HepG2 (cell line): ENCODE results near the gene C9orf50. TPM values are rescaled to one million over a fixed set of nuclear protein-coding genes. Genes with fewer than 3 reads are reported as not detected.

Experiments used
- ADNP ChIP-seq: sonication (generic); formaldehyde crosslinking; IDR thresholded peaks from 2 replicates; pipeline ENCODE4 v1.4.0; 2020; ENCODE audit warnings: missing genetic modification reagents
- BRD4 ChIP-seq: sonication (generic); formaldehyde crosslinking; IDR thresholded peaks from 2 replicates; pipeline ENCODE4 v1.4.0; 2020; ENCODE audit warnings: missing genetic modification reagents
- FLYWCH1 ChIP-seq: sonication (generic); formaldehyde crosslinking; IDR thresholded peaks from 2 replicates; pipeline ENCODE4 v1.8.1; 2023; ENCODE audit warnings: mild to moderate bottlenecking, missing genetic modification reagents
- GATA4 ChIP-seq: sonication (generic); IDR thresholded peaks from 2 replicates; pipeline ENCODE4 v1.6.1; 2016; ENCODE audit warnings: antibody characterized with exemption, low read depth, borderline replicate concordance
- HNRNPK ChIP-seq: fragments of 200-400 bp; formaldehyde crosslinking; IDR thresholded peaks from 2 replicates; pipeline ENCODE4 v1.6.1; 2018; ENCODE audit warnings: low read length, low read depth, moderate library complexity, mild to moderate bottlenecking; ENCODE audit not compliant: poor library complexity, severe bottlenecking
- KDM5A ChIP-seq: fragments of 200-600 bp; sonication (generic); IDR thresholded peaks from 2 replicates; pipeline ENCODE4 v1.7.0; 2018; ENCODE audit warnings: antibody characterized with exemption, mild to moderate bottlenecking, low read length, borderline replicate concordance
- KLF11 ChIP-seq: IDR thresholded peaks from 2 replicates; pipeline ENCODE4 v1.6.1; 2016; ENCODE audit warnings: missing compliant biosample characterization
- MAFF ChIP-seq: IDR thresholded peaks from 2 replicates; pipeline ENCODE4 v1.6.1; 2011; ENCODE audit warnings: low read depth, low read length, improper control_type of control experiment
- MEF2D ChIP-seq: sonication (generic); formaldehyde crosslinking; IDR thresholded peaks from 2 replicates; pipeline ENCODE4 v1.5.1; 2020; ENCODE audit warnings: mild to moderate bottlenecking, missing genetic modification reagents
- MTF1 ChIP-seq: sonication (generic); formaldehyde crosslinking; IDR thresholded peaks from 2 replicates; pipeline ENCODE4 v1.5.0; 2020; ENCODE audit warnings: missing genetic modification reagents
- ONECUT2 ChIP-seq: sonication (generic); formaldehyde crosslinking; IDR thresholded peaks from 2 replicates; pipeline ENCODE4 v1.4.0; 2020; ENCODE audit warnings: missing genetic modification reagents
- PCBP1 ChIP-seq: fragments of 200-400 bp; formaldehyde crosslinking; IDR thresholded peaks from 2 replicates; pipeline ENCODE4 v1.6.1; 2017; ENCODE audit warnings: mild to moderate bottlenecking, low read depth, low read length, borderline replicate concordance
- REXO4 ChIP-seq: sonication (generic); formaldehyde crosslinking; IDR thresholded peaks from 2 replicates; pipeline ENCODE4 v1.8.0; 2022; ENCODE audit warnings: missing genetic modification reagents, mild to moderate bottlenecking, borderline replicate concordance
- SAP130 ChIP-seq: IDR thresholded peaks from 2 replicates; pipeline ENCODE4 v1.6.1; 2016; ENCODE audit warnings: low read depth
- TBX2 ChIP-seq: sonication (generic); formaldehyde crosslinking; IDR thresholded peaks from 2 replicates; pipeline ENCODE4 v1.5.0; 2020; ENCODE audit warnings: missing genetic modification reagents, mild to moderate bottlenecking, borderline replicate concordance
- TEAD3 ChIP-seq: optimal IDR thresholded peaks from 2 replicates; pipeline ENCODE3; 2016; ENCODE audit warnings: borderline replicate concordance
- TP53 ChIP-seq: sonication (generic); formaldehyde crosslinking; conservative IDR thresholded peaks from 2 replicates; pipeline ENCODE4 v1.4.0; 2020; ENCODE audit warnings: missing genetic modification reagents
- TRAFD1 ChIP-seq: sonication (generic); formaldehyde crosslinking; IDR thresholded peaks from 2 replicates; pipeline ENCODE4 v1.5.1; 2020; ENCODE audit warnings: missing genetic modification reagents, mild to moderate bottlenecking, borderline replicate concordance
- ZBTB14 ChIP-seq: sonication (generic); formaldehyde crosslinking; IDR thresholded peaks from 2 replicates; pipeline ENCODE4 v1.4.0; 2020; ENCODE audit warnings: missing genetic modification reagents
- ZBTB46 ChIP-seq: sonication (generic); formaldehyde crosslinking; IDR thresholded peaks from 2 replicates; pipeline ENCODE4 v1.4.0; 2020; ENCODE audit warnings: mild to moderate bottlenecking, missing genetic modification reagents, borderline replicate concordance
- ZNF138 ChIP-seq: sonication (generic); formaldehyde crosslinking; IDR thresholded peaks from 2 replicates; pipeline ENCODE4 v1.5.0; 2020; ENCODE audit warnings: mild to moderate bottlenecking, low read depth, missing genetic modification reagents
- ZNF337 ChIP-seq: sonication (generic); formaldehyde crosslinking; IDR thresholded peaks from 2 replicates; pipeline ENCODE4 v1.5.1; 2020; ENCODE audit warnings: missing genetic modification reagents, low read depth, mild to moderate bottlenecking, borderline replicate concordance
- ZNF597 ChIP-seq: sonication (generic); formaldehyde crosslinking; IDR thresholded peaks from 2 replicates; pipeline ENCODE4 v1.5.0; 2020; ENCODE audit warnings: missing genetic modification reagents
- ZNF816 ChIP-seq: sonication (generic); formaldehyde crosslinking; IDR thresholded peaks from 2 replicates; pipeline ENCODE4 v1.8.0; 2022; ENCODE audit warnings: missing genetic modification reagents, mild to moderate bottlenecking, borderline replicate concordance
- ZNF839 ChIP-seq: sonication (generic); formaldehyde crosslinking; IDR thresholded peaks from 2 replicates; pipeline ENCODE4 v1.4.0; 2020; ENCODE audit warnings: missing genetic modification reagents, mild to moderate bottlenecking, borderline replicate concordance
- polyA plus RNA-seq, 8 experiments: library from polyadenylated mRNA; depleted of rRNA in 3 of 8; stranded (reverse) in 7 of 8; unstranded in 1 of 8; fragments of >200 nt; fragmentation: Illumina TruSeq in 4 of 8; extraction: Trizol in 4 of 8; gene quantifications; 2 replicates each; pipeline versions ENCODE4 v1.2.1 to v1.2.3, GENCODE V29; 2011 to 2016; ENCODE audit warnings: low read depth in 4 of 8, missing spikeins in 1 of 8, mixed read lengths in 1 of 8; ENCODE audit not compliant: insufficient read depth in 1 of 8
- total RNA-seq, 5 experiments: library from RNA; depleted of rRNA; stranded (reverse); fragments of >200 nt; fragmentation: Illumina TruSeq; extraction: Trizol; gene quantifications; 2 replicates each; pipeline ENCODE4 v1.2.3, GENCODE V29; 2016; ENCODE audit warnings: low read depth in 1 of 5

C9orf50 gene
- total and polyA plus RNA-seq, 2 of the 13 experiments (the other 11 are each of a cell fraction or from before 2014, with no cell fraction given) = not detected

GRCh38 chr9:129570450-129571297 lies 50.2 kb downstream of the C9orf50 start (continued):
- TF ChIP-seq GATA4 (no peak), TRAFD1 (no peak), ZBTB14 (CRISPR knock-in tag) (no peak), ADNP (CRISPR knock-in tag) (peak; percentile 62; the same call in 1 of the 2 replicates), SAP130 (CRISPR knock-in tag) (peak; percentile 52), KLF11 (no peak), MAFF (peak; percentile 90), ZNF337 (no peak), PCBP1 (no peak), REXO4 (CRISPR knock-in tag) (no peak), FLYWCH1 (CRISPR knock-in tag) (no peak), ONECUT2 (CRISPR knock-in tag) (no peak), TBX2 (no peak), ZNF839 (CRISPR knock-in tag) (no peak), KDM5A (no peak), MTF1 (no peak), TEAD3 (CRISPR knock-in tag) (peak; percentile 45), TP53 (CRISPR knock-in tag) (no peak), ZNF138 (CRISPR knock-in tag) (no peak), MEF2D (peak; percentile 38), HNRNPK (no peak), ZNF816 (CRISPR knock-in tag) (peak; percentile 52; the same call in 1 of the 2 replicates), BRD4 (peak; percentile 39; the same call in 1 of the 2 replicates), ZBTB46 (CRISPR knock-in tag) (peak; percentile 35; the same call in 1 of the 2 replicates), ZNF597 (CRISPR knock-in tag) (no peak)
